Mesendoderm (in vitro differentiated cells): Measurements from ENCODE around the gene NAA40.
A peak's percentile ranks its signal among the peaks of the same experiment; 100 is the strongest.

ENCODE experiments used
- DNase-seq: peaks from one replicate; pipeline ENCODE4 v3.0.0; 2013
- H2AK5ac ChIP-seq: 2 replicates; pipeline ENCODE4 v1.6.1; 2013; ENCODE audit warnings: low read length, inconsistent platforms
- H2BK120ac ChIP-seq: 2 replicates; pipeline ENCODE4 v1.6.1; 2013; ENCODE audit warnings: low read depth, mild to moderate bottlenecking, low read length, moderate library complexity, mixed read lengths
- H2BK15ac ChIP-seq: replicated peaks from 2 replicates; pipeline ENCODE4 v1.6.1; 2013; ENCODE audit warnings: low read depth, mild to moderate bottlenecking, moderate library complexity
- H2BK5ac ChIP-seq: 2 replicates; pipeline ENCODE4 v1.6.1; 2013; ENCODE audit warnings: low read length, inconsistent platforms
- H3K18ac ChIP-seq: 2 replicates; pipeline ENCODE4 v1.6.1; 2013; ENCODE audit warnings: mild to moderate bottlenecking, low read length, mixed read lengths
- H3K23ac ChIP-seq: one replicate; pipeline ENCODE4 v1.6.1; 2013; ENCODE audit warnings: low read length
- H3K27ac ChIP-seq: 2 replicates; pipeline ENCODE4 v1.5.1; 2013; ENCODE audit warnings: low read depth, mild to moderate bottlenecking, inconsistent platforms, low read length, moderate library complexity
- H3K27me3 ChIP-seq: 2 replicates; pipeline ENCODE4 v1.6.1; 2013; ENCODE audit warnings: low read length, control low read depth, mild to moderate bottlenecking, inconsistent platforms; ENCODE audit not compliant: insufficient read depth, poor library complexity
- H3K36me3 ChIP-seq: 2 replicates; pipeline ENCODE4 v1.6.1; 2013; ENCODE audit warnings: low read length, inconsistent platforms; ENCODE audit not compliant: control insufficient read depth, insufficient read depth
- H3K4ac ChIP-seq: one replicate; pipeline ENCODE4 v1.6.1; 2013; ENCODE audit warnings: low read depth, mild to moderate bottlenecking, low read length, moderate library complexity
- H3K4me1 ChIP-seq: 2 replicates; pipeline ENCODE4 v1.6.1; 2013; ENCODE audit warnings: low read depth, low read length, inconsistent platforms; ENCODE audit not compliant: control insufficient read depth
- H3K4me2 ChIP-seq: 2 replicates; pipeline ENCODE4 v1.6.1; 2013; ENCODE audit warnings: low read length
- H3K4me3 ChIP-seq: 2 replicates; pipeline ENCODE4 v1.5.1; 2013; ENCODE audit warnings: mild to moderate bottlenecking, low read length
- H3K56ac ChIP-seq: one replicate; pipeline ENCODE4 v1.6.1; 2013; ENCODE audit warnings: low read length
- H3K79me1 ChIP-seq: 2 replicates; pipeline ENCODE4 v1.6.1; 2013; ENCODE audit warnings: low read length, inconsistent platforms
- H3K79me2 ChIP-seq: 2 replicates; pipeline ENCODE4 v1.6.1; 2013; ENCODE audit warnings: mild to moderate bottlenecking, low read length; ENCODE audit not compliant: control insufficient read depth, insufficient read depth
- H3K9ac ChIP-seq: 2 replicates; pipeline ENCODE4 v1.6.1; 2013; ENCODE audit warnings: low read length, inconsistent platforms
- H4K5ac ChIP-seq: one replicate; pipeline ENCODE4 v1.6.1; 2013; ENCODE audit warnings: low read length
- H4K8ac ChIP-seq: one replicate; pipeline ENCODE4 v1.6.1; 2013; ENCODE audit warnings: low read depth, mild to moderate bottlenecking, control low read depth, low read length, moderate library complexity
- WGBS: extraction: QIAGEN DNeasy Blood & Tissue Kit; methylation state at CpG from one replicate; pipeline ENCODE4 v1.1.7; 2013; ENCODE audit warnings: low lambda C conversion rate, missing lambda C conversion rate; ENCODE audit not compliant: insufficient coverage; ENCODE audit errors: extremely low coverage; 5-methylcytosine and 5-hydroxymethylcytosine counted together

Gene NAA40

GRCh38 chr11:63913866-63914830 is 24.7 kb upstream of the NAA40 start:
- Histone ChIP-seq H3K79me2 (peaks cover 19% of the 10 kb centered on the region), H2BK15ac (no peak overlapping the region), H2BK5ac (no peak overlapping the region), H3K27ac (no peak overlapping the region), H3K4ac (no peak overlapping the region), H3K23ac (no peak overlapping the region), H4K8ac (no peak overlapping the region), H3K56ac (peak overlapping the region; percentile 11), H3K79me1 (peaks cover 11% of the 10 kb centered on the region), H2BK120ac (no peak overlapping the region), H4K5ac (no peak overlapping the region), H3K9ac (no peak overlapping the region), H3K4me1 (peaks cover 12% of the 10 kb centered on the region), H3K4me2 (no peak overlapping the region), H3K36me3 (peaks cover 11% of the 10 kb centered on the region), H3K27me3 (no peaks in the 10 kb centered on the region), H2AK5ac (no peak overlapping the region), H3K4me3 (no peak overlapping the region), H3K18ac (no peak overlapping the region)
- no CpG with 5 or more reads among the region's 34 CpGs for WGBS
- no peak for DNase-seq

- peaks cover 19% of the 10 kb centered on the region for H3K79me2 ChIP-seq
- no peak overlapping the region for H2BK15ac ChIP-seq
- peaks cover 11% of the 10 kb centered on the region for H3K79me1 ChIP-seq
- H3K27ac ChIP-seq, result no peak overlapping the region
- no peak overlapping the region for H3K18ac ChIP-seq
- no peak overlapping the region for H2AK5ac ChIP-seq
- peak overlapping the region; percentile 99 for H3K56ac ChIP-seq
- peak overlapping the region; percentile 18 for H3K4me3 ChIP-seq
- no peak overlapping the region for H4K5ac ChIP-seq
- no peak overlapping the region for H3K4ac ChIP-seq
- H3K27me3 ChIP-seq, result no peaks in the 10 kb centered on the region
- H3K36me3 ChIP-seq, result peaks cover 11% of the 10 kb centered on the region
- H2BK120ac ChIP-seq, result no peak overlapping the region
- no peak overlapping the region for H4K8ac ChIP-seq
- DNase-seq, result peak; percentile 51
- peak overlapping the region; percentile 97 for H3K9ac ChIP-seq
- peaks cover 14% of the 10 kb centered on the region for H3K4me1 ChIP-seq
- no peak overlapping the region for H2BK5ac ChIP-seq
- H3K4me2 ChIP-seq, result peak overlapping the region; percentile 7
- no CpG with 5 or more reads among the region's 20 CpGs for WGBS
- no peak overlapping the region for H3K23ac ChIP-seq
These were observed 23.7 kb upstream of the NAA40 start for GRCh38 chr11:63914896-63915691.

DNA sequence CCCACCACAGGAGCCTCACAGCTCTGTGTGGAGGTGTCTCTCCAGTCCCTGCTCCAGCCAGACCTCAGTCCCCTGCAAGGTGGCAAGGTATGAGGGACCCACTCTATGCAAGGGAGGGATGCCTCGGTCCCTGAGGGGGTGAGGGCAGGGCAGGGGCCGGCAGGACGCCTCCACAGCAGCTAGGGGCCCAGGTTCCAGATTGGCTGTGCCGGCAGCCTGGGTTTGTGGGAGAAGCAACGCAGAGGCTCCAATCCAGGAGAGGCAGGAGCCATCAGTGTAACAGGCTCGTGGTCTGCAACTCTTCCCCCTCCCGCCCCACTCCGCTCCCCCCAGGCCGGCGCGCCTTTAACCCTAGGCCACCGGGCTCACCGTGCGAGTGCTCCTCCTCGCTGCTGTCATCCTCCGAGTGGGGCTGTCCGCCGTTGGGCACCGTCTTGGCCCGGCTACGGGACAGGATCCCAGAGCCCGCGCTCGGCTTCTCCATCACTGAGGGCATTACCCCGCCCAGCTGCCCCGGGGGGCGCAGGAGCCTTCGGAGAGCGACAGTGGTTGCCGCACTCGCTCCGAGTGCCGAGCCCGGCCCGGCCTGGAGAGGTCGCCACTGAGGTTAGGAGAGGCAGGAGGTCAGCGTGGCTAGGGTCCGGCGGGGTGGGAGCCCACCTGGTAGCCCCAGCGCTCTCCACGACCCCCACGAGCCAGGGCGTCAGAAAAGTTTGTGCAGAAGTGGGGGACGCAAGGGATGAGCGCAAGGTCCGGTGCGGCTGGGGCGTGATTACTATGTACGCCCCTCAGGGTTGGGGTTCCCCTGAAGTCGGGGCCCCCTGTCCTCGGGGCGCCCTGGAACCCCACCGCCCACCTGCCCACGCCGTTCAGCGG is 22.6 kb upstream of the NAA40 start:
- Histone ChIP-seq H3K4me1 (peaks cover 15% of the 10 kb centered on the region), H2AK5ac (peak overlapping the region; percentile 98), H2BK120ac (no peak overlapping the region), H3K79me1 (peaks cover 11% of the 10 kb centered on the region), H3K27ac (peak overlapping the region; percentile 93), H3K9ac (peak overlapping the region; percentile 97), H3K23ac (peak overlapping the region; percentile 97), H3K4me3 (peak overlapping the region; percentile 95), H3K27me3 (no peaks in the 10 kb centered on the region), H2BK5ac (peak overlapping the region; percentile 78), H3K18ac (peak overlapping the region; percentile 94), H4K8ac (peak overlapping the region; percentile 29), H3K4ac (peak overlapping the region; percentile 88), H3K79me2 (peaks cover 19% of the 10 kb centered on the region), H3K36me3 (peaks cover 11% of the 10 kb centered on the region), H2BK15ac (no peak overlapping the region), H4K5ac (no peak overlapping the region), H3K4me2 (peak overlapping the region; percentile 100), H3K56ac (peak overlapping the region; percentile 99)
- no CpG with 5 or more reads among the region's 56 CpGs for WGBS
- peak; percentile 93 for DNase-seq

GRCh38 chr11:63916837-63917691 is 21.7 kb upstream of the NAA40 start, which contains the start of gene RCOR2:
TSS of gene RCOR2 (minus strand) at chr11:63917164. CDS start at chr11:63916456, 708 bp downstream.
- Histone ChIP-seq H3K4me1 (peaks cover 17% of the 10 kb centered on the region), H3K27ac (peak within 1 kb of the TSS; percentile 100), H4K8ac (peak within 1 kb of the TSS; percentile 83), H2BK5ac (peak within 1 kb of the TSS; percentile 78), H3K36me3 (peaks cover 11% of the 10 kb centered on the region), H3K23ac (peak within 1 kb of the TSS; percentile 97), H3K79me1 (peaks cover 11% of the 10 kb centered on the region), H3K79me2 (peaks cover 19% of the 10 kb centered on the region), H3K18ac (peak within 1 kb of the TSS; percentile 97), H3K4me3 (peak within 1 kb of the TSS; percentile 95), H3K27me3 (no peaks in the 10 kb centered on the region), H3K4ac (peak within 1 kb of the TSS; percentile 96), H2BK15ac (peak within 1 kb of the TSS; percentile 15), H3K9ac (peak within 1 kb of the TSS; percentile 97), H2AK5ac (peak within 1 kb of the TSS; percentile 98), H2BK120ac (peak within 1 kb of the TSS; percentile 95), H3K4me2 (peak within 1 kb of the TSS; percentile 100), H4K5ac (no peak within 1 kb of the TSS), H3K56ac (peak within 1 kb of the TSS; percentile 99)
- DNase-seq, result peak; percentile 95
- WGBS, result no CpG with 5 or more reads among the region's 85 CpGs
